GM21737 (cell line): ENCODE results near the gene CHIC2.
"Not testable (repeated sequence)": the region's sequence is repeated elsewhere in the genome, so short reads cannot be mapped to it uniquely, and the experiment has no call there.

ENCODE experiments used
- ATAC-seq: cut with Tn5 transposase; IDR thresholded peaks from one replicate; pipeline ENCODE4 v1.9.1; 2021; ENCODE audit warnings: mild to moderate bottlenecking, moderate library complexity; ENCODE audit not compliant: unreplicated experiment

CHIC2 gene

DNA sequence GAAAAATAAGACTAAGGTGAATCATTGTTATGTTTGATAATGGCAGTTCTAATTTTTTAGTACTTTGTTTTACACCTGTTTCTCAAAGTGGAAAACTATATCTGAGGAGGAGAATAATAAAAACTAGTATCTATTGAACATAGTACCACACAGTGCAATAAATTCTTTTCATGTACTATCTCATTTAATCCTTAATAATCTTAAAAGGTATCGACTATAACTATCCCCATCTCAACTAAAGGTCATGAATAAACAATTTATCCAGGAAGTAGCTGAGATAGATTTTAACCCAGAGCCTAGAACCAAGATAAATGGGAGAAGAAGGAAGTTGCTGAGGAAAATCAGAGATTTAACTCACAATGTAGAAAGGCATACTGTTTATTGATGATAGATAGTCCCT, 2.5 kb downstream of the CHIC2 start:
- no peak for ATAC-seq

DNA sequence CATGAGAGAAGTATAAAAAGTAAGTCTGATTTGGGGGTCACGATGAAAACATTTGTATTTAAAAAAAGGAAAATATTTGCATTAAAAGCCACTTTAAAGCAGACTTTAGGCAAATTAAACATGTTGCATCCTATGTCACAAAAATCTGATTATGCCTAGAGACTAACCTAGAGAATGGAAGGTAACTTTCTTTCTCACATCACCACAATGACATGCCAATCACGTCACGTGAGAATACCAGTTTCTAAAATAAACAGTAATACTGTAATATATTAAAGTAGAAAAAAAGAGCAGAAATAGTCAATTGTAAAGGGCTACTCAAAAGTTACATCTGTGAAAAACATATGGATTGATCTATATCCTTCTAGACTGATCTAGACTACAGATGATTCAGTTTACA, 3.3 kb downstream of the CHIC2 start:
- ATAC-seq: no peak

DNA sequence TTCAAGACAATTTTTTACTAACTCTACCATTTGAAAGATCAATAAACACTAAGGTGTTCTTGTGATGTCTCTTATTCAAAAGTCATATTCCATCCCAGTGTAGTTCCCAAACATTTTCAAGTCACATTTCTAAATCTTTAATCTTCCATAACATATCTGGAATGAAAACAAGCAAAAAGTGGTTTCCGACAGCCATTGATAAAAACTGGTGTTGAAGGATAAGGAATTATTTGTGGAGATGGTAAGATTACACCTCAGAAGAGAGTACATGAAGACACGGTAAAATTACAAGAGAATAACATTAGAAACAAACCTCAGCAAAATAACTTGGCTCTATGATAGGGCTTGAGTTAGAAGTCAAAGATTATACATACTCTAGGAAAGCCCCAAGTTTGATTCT, 4.3 kb downstream of the CHIC2 start:
- no peak for ATAC-seq

DNA sequence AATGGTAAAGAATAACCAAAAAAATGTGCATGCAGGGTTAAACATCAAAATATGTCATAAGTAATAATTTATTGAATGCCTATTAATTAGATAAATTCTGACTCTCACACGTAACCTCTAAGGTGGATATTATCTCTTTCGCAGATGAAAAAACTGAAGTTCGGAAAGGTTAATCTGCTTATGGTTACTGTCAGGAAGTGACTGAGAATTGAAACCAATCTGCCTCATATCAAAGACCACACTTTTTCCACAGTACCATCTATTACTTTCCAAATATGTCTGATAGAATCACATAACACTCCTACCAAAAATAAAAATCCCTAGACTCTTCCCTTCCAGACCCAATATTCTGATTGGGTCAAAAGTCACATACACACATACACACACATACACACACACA, 6.2 kb downstream of the CHIC2 start:
- ATAC-seq: no peak

DNA sequence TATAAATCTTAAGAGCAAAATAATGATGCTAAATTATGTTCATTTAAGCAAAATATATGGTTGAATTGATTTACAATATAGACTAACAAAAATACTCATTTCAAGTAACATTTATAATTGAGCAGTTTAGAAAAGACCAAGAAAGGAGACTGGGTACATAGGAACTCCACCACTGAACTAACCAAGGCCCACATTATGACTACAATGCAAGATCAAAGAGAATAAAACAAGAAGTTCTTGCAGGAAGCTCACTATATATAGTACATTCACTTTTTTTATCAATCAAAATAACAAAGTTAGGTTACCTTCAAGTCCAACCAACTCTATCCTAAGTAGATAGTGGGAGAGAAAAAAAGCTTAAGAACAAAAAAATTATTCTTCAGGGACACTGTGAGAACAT, 8.0 kb downstream of the CHIC2 start:
- ATAC-seq: no peak

DNA sequence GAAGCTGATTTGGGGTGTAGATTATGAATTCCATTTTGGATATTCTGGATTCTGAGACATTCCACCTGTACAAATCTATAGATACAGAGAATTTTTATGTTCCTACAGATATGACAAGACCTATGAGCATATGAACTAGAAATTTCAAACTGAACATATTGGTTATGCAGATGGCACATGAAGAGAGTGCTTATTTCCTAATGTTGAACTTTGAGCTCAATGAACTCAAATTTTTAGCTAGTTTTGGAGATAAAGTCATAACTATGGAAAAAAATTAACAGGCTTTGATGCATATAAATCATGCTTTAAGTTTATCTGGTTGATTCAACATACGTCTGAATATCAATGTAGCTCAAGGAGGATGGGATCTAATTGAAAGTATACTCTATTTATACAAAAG, 8.9 kb downstream of the CHIC2 start:
- ATAC-seq: no peak

DNA sequence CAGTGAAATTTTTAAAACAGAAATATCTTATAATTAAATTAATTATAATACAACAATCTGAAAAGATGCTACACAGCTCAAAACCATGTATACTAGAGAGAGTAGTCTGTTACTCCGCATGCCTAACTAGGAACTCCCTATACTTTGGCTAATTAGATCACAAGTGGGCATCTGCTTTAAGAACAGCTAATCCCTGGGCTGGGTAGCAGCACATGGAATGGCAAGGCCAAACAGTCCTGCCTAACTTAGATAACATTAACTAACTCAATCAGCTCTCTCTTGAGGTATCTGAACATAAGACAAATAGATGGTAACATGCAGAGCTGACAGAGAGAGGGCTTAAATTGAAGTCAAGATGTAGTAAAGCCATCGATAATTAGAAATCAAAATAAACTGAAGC, 9.9 kb downstream of the CHIC2 start:
- ATAC-seq: no peak

DNA sequence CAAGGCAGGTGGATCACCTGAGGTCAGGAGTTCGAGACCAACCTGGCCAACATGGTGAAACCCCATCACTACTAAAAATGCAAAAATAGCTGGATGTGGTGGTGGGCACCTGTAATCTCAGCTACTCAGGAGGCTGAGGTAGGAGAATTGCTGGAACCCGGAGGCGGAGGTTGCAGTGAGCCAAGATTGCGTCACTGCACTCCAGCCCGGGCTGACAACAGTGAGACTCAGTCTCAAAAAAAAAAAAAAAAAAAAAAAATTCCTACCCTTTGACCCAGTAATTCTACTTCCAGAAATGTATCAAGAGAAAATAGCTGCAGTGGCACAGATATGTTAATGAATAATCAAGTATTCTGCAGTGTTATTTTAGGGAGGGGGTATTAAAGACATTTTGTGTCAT, 11.1 kb downstream of the CHIC2 start:
- ATAC-seq: not testable (repeated sequence)

DNA sequence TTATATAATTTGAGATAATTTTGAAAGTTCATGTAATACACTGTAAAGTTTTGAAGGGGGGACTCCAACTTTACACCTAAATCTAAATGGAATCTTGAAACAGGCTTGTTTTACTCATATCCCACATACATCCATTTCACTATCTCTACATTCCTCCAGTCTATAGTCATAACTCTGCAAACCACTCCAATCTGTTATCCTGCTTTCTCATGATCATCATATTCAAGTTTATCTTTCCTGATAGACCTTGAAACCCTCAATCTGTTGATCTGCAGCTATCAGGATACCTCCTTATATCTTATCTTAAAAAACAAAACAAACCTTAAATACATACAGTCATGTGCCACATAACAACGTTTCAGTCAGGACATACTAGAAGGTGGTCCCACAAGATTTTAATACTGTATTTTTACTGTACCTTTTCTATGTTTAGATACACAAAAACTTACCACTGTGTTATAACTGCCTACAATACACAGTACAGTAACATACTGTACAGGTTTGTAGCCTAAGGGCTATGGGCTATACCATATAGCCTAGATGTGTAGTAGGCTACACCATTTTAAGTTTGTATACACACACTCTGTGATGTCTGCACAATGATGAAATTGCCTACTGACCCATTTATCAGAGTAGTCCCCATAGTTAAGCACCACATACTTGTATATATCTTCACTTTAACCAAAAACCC, 14.0 kb downstream of the CHIC2 start:
- no peak for ATAC-seq

DNA sequence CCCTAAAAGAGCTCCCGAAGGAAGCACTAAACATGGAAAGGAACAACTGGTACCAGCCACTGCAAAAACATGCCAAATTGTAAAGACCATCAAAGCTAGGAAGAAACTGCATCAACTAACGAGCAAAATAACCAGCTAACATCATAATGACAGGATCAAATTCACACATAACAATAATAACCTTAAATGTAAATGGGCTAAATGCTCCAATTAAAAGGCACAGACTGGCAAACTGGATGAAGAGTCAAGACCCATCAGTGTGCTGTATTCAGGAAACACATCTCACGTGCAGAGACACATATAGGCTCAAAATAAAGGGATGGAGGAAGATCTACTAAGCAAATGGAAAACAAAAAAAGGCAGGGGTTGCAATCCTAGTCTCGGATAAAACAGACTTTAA, 20.8 kb downstream of the CHIC2 start:
- not testable (repeated sequence) for ATAC-seq

DNA sequence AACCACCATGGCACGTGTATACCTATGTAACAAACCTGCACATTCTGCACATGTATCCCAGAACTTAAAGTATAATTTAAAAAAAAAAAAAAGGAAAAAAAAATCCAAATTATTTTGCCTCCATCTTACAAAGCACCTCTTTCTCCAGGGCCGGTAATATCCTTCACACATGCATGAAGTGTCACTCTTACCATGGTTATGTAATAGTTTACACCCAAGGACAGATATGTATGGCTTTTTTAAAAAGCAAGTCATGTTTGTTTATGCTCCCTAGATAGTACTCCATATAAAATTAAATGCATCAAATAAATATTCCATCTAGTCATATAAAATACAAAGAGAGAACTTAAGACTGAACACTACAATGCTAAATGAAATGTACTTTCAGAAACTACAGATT, 22.5 kb downstream of the CHIC2 start:
- no peak for ATAC-seq

DNA sequence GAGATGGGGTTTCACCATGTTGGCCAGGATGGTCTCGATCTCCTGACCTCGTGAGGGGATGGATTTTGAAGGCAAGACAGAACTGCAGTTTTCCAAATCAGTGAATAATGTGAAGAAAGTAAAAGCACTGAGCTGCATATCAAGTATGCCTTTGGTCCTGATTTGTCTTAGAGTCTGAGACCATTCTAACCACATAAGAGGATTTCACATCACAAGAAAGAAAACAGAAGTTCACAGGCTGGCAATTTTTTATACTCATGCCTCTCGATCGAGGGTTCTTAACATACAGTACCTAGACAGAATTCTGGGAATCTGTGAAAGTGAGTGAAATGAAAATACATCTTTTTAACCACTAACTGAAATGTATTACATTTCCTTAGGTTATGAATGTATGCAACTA, 23.3 kb downstream of the CHIC2 start:
- ATAC-seq: no peak

DNA sequence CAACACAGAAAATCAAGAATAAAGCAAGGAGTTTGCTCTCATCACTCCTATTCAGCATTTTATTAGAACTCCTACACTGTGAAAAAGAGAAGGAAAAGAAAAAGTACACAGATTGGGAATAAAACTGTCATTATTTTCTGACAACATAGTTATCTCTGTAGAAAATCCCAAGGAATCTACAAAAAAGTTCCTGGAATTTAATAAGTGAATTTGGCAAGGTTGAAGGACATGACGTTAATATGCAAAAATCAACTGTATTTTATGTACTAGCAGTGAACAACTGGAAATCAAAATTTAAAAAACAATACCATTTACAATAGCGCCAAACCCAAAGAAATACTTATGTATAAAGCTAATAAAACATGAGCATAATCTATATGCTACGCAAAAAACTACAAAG, 26.3 kb downstream of the CHIC2 start:
- ATAC-seq: no peak

DNA sequence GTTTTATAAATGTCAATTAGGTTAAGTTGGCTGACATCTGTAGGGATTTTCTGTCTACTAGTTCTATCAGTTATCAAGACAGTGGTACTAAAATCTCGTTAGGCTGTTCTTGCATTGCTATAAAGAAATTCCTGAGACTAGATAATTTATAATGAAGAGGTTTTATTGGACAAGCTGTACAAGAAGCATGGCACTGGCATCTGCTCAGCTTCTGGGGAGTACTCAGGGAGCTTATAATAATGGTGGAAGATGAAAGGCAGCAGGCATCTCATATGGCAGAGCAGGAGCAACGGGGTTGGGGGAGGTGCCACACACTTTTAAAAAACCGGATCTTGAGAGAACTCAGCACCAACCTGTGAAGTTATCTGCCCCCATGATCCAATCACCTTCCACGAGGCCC, 28.2 kb downstream of the CHIC2 start:
- no peak for ATAC-seq

DNA sequence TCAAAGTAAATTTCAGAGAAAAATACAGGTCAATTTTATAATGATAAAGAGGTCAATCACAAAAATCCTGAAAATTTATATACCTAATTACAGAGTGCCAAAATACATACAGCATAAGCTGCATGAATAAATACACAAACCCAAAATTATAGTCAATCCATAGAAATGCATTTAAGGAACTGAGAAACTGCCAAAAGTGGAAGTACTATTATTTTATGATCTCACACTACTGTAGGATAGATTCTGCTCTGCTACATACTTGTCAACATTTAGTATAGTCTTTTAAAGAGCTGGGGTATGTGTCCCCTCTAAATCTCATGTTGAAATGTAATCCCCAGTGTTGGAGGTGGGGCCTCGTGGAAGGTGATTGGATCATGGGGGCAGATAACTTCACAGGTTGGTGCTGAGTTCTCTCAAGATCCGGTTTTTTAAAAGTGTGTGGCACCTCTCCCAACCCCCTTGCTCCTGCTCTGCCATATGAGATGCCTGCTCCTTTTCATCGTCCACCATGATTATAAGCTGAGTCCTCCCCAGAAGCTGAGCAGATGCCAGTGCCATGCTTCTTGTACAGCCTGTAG, 31.8 kb downstream of the CHIC2 start:
- no peak for ATAC-seq

DNA sequence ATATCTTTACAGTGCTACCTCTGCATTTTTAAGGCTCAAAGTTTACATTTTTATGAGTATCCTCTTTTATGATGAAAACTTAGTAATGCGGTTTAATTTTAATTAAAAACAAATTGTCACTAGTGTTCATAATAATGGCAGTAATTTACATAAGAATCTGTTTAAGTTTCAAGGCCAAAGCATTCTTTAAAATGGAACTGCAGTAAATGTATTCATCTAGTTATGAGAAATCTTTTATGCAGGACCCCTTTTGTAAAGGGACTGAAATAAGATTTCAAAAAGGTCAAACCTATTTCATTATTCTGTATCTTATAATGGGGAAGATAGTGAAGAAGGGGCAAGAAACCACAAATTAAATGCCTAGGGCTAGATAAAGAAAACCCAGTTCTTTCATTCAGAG, 37.1 kb downstream of the CHIC2 start:
- no peak for ATAC-seq

DNA sequence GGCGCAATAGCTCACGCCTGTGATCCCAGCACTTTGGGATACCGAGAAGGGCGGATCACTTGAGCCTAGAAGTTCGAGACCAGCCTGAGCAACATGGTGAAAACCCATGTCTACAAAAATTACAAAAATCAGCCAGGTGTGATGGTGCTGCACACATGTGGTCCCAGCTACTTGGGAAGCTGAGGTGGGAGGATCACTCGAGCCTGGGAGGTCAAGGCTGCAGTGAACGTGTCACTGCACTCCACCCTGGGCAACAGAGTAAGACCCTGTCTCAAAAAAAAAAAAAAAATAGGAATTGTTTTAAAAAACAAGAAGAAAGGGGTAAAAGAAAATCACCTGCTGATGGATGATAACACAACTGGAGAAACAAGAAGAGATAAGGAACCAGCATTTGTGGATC, 38.8 kb downstream of the CHIC2 start:
- ATAC-seq: no peak

DNA sequence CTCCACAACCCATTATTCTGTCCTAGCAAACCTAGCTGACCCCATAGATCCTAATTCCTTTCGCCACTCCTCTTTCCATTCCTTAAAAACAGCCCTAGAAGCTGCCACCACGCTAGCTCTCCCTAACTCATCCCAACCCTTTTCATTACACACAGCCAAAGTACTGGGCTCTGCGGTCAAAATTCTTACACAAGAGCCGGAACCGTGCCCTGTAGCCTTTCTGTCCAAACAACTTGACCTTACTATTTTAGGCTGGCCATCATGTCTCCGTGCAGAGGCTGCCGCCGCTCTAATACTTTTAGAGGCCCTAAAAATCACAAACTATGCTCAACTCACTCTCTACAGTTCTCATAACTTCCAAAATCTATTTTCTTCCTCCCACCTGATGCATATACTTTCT, 41.4 kb downstream of the CHIC2 start:
- ATAC-seq: not testable (repeated sequence)

DNA sequence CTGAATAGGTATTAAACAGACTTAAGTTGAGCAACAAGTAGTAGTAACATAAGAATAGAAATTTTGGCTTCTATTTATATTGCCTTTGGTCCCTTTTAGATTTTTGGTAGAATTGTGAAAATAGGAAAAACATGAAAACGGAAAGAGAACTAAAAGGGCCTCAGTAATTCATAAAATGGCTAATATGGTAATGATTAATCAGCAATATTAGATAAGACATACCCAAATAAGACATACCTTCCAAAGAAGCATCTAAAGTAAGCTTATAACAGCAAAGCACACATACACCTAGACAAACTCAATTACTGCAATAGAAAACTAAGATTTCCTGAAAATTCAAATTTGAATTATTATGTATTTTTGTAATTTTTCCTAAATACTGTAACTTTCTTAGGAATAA, 46.4 kb downstream of the CHIC2 start:
- no peak for ATAC-seq

DNA sequence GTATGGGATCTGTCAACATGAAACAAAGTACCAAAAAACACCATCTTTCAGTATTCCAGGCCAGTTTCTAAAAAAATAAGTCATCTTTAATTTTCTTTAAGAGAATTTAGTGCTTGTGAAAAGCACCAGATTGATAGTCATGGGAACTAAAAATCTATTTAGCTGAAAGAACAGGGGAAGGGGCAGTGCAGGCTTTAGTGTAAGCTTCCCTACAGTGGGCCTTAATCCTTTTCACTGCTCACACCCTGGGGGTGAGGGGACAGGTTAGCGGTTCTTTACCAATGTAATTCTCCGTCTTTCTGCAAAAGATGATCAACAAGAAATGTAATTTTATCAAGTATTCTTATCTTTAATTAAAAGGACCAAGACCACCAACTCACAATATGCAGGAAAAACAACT, 47.1 kb downstream of the CHIC2 start:
- ATAC-seq: no peak

DNA sequence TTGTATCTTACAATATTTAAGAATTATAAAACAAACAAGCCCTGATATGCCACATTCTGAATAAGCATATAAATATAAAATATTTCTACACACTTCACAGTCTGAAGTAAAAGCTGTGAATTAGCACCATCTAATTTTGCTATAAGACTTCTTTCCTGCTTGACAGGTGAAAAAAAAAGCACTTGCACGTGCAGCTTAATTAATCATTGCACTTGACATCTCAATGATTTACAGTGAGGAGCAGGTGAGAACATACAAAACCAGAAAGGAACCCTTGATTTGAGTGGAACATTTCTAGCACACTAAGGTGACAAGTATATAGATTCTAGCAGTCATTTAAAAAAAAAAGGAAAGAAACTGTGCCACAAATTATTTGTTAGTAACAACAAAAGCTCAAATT, 47.9 kb downstream of the CHIC2 start:
- no peak for ATAC-seq

DNA sequence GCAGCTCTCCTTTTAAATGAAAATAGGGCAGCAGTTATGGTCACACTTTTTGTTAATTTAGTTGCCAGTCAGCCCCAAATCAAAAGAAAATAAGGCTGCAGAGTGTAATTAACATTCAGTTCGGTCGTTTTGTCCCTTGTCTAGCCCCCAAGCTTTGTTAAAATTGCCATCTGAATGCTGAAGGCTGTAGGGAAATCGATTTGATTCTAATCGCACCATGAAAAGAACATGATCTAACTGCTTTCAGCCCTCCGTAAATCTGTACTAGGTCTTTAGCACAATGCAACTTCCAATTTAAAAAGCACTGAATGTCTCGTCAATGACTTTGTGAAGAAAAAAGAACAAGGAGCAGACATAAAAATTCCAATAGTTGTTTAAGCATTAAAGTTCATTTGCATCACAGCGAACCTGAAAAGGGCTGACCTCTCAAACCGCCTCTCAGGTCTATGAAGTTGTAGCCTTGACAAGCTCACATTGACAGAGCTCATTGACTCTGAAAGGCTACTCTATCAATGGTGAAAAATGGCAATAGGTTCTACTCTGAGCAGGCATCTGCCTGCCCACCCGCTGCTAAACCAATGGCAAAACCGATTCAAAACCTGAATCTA, 48.9 kb downstream of the CHIC2 start:
- ATAC-seq: no peak

DNA sequence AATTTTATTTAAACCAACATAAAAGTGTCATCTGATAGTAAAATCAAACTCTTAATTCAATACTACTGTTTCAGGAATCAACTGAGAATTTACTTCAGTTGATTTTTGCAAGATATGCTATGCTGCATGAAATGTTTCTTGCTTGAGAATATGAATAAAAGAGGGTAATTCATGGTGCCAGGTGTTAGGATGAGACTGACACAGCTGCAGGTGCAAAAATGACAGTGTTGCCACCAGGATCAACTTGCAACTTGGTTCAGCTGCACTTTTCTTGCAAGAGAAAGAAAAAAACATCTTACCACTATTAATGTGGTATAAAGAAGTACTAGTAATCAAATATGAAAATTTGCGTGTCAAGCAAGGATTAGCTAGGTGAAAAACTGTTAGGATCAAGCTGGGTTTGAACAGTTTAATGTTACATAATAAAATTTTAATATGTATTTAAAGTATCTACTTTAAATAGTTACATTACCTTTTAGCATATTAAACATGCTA, 49.7 kb downstream of the CHIC2 start:
- no peak for ATAC-seq
